ENCODE measurements around the gene MALAT1. TPM values are rescaled to one million over a fixed set of nuclear protein-coding genes. Genes with fewer than 3 reads are reported as not detected.

MALAT1 gene
- total and polyA plus RNA-seq, 2 of the 13 experiments (the other 11 are each of a cell fraction or from before 2014, with no cell fraction given), result 143 to 1,237 TPM

DNA sequence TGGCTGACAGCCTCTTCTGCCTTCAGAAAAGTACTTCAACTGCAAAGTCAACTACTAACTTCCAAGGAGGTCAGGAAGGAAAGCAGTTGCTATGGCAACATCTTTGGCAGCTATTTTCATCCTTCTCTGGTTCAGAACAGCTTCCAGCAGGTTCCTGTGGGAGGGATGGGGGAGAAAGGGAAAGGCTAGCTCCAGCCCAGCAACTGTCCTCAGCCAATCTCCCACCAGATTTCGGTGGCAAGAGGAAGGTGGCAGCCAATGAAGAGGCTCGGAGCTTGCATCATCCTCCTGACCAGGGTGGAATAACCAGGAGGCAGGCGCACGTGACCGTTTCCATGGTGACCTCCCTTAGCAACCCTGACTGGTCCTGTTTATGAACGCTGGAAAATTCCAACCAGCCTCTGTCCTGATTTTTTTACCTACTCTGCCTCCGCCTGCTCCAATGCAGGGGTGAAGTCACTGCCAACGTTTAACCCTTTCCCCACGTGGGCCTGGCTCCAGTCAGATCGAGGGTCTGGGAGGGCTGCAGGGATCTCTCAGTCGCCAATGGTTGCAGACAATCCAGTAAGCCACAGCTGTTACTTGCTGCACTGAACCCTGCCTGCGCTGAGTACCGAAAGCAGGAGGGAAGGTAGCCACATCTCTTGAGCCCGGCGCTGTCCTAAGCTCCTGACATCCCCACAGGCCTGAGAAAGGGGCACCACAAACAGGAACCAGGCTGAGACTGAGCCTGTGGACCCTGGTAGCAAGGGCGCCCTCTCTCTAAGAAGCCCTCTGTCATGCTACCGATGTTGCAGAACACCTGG, 11.2 kb upstream of the MALAT1 start (continued):
- TF ChIP-seq, protein P1, sequence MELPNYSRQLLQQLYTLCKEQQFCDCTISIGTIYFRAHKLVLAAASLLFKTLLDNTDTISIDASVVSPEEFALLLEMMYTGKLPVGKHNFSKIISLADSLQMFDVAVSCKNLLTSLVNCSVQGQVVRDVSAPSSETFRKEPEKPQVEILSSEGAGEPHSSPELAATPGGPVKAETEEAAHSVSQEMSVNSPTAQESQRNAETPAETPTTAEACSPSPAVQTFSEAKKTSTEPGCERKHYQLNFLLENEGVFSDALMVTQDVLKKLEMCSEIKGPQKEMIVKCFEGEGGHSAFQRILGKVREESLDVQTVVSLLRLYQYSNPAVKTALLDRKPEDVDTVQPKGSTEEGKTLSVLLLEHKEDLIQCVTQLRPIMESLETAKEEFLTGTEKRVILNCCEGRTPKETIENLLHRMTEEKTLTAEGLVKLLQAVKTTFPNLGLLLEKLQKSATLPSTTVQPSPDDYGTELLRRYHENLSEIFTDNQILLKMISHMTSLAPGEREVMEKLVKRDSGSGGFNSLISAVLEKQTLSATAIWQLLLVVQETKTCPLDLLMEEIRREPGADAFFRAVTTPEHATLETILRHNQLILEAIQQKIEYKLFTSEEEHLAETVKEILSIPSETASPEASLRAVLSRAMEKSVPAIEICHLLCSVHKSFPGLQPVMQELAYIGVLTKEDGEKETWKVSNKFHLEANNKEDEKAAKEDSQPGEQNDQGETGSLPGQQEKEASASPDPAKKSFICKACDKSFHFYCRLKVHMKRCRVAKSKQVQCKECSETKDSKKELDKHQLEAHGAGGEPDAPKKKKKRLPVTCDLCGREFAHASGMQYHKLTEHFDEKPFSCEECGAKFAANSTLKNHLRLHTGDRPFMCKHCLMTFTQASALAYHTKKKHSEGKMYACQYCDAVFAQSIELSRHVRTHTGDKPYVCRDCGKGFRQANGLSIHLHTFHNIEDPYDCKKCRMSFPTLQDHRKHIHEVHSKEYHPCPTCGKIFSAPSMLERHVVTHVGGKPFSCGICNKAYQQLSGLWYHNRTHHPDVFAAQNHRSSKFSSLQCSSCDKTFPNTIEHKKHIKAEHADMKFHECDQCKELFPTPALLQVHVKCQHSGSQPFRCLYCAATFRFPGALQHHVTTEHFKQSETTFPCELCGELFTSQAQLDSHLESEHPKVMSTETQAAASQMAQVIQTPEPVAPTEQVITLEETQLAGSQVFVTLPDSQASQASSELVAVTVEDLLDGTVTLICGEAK (IDR thresholded peaks at IDR 0.05), result no peak
- TF ChIP-seq, protein P1 (CRISPR knock-in tag; IDR thresholded peaks at IDR 0.05), result peak; percentile 45; the same call in 1 of the 2 replicates
- TF ChIP-seq ZKSCAN8 (CRISPR knock-in tag; IDR thresholded peaks at IDR 0.05; ENCODE audit: borderline replicate concordance), result no peak
- TF ChIP-seq SCMH1 (CRISPR knock-in tag; IDR thresholded peaks at IDR 0.05; ENCODE audit: borderline replicate concordance), result no peak
- no peak for TF ChIP-seq SRSF1 (optimal IDR thresholded peaks at IDR 0.05; ENCODE audit: low read depth, low read length)
- TF ChIP-seq ZBTB20 (CRISPR knock-in tag; IDR thresholded peaks at IDR 0.05; ENCODE audit: borderline replicate concordance, low read depth), result no peak
- TF ChIP-seq, protein P2, sequence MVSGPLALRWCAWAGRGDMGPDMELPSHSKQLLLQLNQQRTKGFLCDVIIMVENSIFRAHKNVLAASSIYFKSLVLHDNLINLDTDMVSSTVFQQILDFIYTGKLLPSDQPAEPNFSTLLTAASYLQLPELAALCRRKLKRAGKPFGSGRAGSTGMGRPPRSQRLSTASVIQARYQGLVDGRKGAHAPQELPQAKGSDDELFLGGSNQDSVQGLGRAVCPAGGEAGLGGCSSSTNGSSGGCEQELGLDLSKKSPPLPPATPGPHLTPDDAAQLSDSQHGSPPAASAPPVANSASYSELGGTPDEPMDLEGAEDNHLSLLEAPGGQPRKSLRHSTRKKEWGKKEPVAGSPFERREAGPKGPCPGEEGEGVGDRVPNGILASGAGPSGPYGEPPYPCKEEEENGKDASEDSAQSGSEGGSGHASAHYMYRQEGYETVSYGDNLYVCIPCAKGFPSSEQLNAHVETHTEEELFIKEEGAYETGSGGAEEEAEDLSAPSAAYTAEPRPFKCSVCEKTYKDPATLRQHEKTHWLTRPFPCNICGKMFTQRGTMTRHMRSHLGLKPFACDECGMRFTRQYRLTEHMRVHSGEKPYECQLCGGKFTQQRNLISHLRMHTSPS (CRISPR knock-in tag; IDR thresholded peaks at IDR 0.05; ENCODE audit: low read depth), result peak; percentile 56; the same call in 1 of the 2 replicates
- peak; percentile 81 for TF ChIP-seq HDAC2 (CRISPR knock-in tag; IDR thresholded peaks at IDR 0.05)
- TF ChIP-seq, protein P3, sequence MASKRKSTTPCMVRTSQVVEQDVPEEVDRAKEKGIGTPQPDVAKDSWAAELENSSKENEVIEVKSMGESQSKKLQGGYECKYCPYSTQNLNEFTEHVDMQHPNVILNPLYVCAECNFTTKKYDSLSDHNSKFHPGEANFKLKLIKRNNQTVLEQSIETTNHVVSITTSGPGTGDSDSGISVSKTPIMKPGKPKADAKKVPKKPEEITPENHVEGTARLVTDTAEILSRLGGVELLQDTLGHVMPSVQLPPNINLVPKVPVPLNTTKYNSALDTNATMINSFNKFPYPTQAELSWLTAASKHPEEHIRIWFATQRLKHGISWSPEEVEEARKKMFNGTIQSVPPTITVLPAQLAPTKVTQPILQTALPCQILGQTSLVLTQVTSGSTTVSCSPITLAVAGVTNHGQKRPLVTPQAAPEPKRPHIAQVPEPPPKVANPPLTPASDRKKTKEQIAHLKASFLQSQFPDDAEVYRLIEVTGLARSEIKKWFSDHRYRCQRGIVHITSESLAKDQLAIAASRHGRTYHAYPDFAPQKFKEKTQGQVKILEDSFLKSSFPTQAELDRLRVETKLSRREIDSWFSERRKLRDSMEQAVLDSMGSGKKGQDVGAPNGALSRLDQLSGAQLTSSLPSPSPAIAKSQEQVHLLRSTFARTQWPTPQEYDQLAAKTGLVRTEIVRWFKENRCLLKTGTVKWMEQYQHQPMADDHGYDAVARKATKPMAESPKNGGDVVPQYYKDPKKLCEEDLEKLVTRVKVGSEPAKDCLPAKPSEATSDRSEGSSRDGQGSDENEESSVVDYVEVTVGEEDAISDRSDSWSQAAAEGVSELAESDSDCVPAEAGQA (IDR thresholded peaks at IDR 0.05; ENCODE audit: low read depth), result no peak
- TF ChIP-seq, protein P3 (CRISPR knock-in tag; IDR thresholded peaks at IDR 0.05; ENCODE audit: borderline replicate concordance), result no peak
- TF ChIP-seq ZNF431 (CRISPR knock-in tag; IDR thresholded peaks at IDR 0.05; ENCODE audit: borderline replicate concordance, low read depth), result no peak

All from HepG2 (cell line).